ENCODE measurements around the gene SUGCT. TPM values are rescaled to one million over a fixed set of nuclear protein-coding genes. Genes with fewer than 3 reads are reported as not detected.

SUGCT gene
- total and polyA plus RNA-seq, 12 donors, result 8.4 to 96.4 (median 25.5) TPM

GRCh38 chr7:40288827-40289226 is 154.0 kb downstream of the SUGCT start:
- H3K36me3 ChIP-seq (replicated peaks in 1 of 2), result no peaks in the 10 kb centered on the region
- no peaks in the 10 kb centered on the region for H3K9me3 ChIP-seq (replicated peaks in 1 of 3)
- no peak overlapping the region for H3K27ac ChIP-seq
- no peaks in the 10 kb centered on the region for H3K27me3 ChIP-seq
- intact Hi-C loops (cut with DNase I), result no loop called here
- TF ChIP-seq CTCF (IDR thresholded peaks at IDR 0.05) (no peak), POLR2A (IDR thresholded peaks at IDR 0.05) (no peak)
- DNase-seq, result no peak
- 69 to 82% (median 76%) methylated on average over 2 of the region's 2 CpGs for WGBS, 4 donors
- H3K4me1 ChIP-seq (replicated peaks in 1 of 2), result no peaks in the 10 kb centered on the region
- H3K4me3 ChIP-seq, result no peak overlapping the region

- H3K36me3 ChIP-seq (replicated peaks in 1 of 2), result no peaks in the 10 kb centered on the region
- 49 to 64% (median 57%) methylated on average over 1 of the region's 1 CpG for WGBS, 4 donors
- TF ChIP-seq POLR2A (IDR thresholded peaks at IDR 0.05), result no peak
- no peak for TF ChIP-seq CTCF (IDR thresholded peaks at IDR 0.05)
- intact Hi-C loops (cut with DNase I), result no loop called here
- no peaks in the 10 kb centered on the region for H3K4me1 ChIP-seq (replicated peaks in 1 of 2)
- H3K9me3 ChIP-seq (replicated peaks in 1 of 3), result no peaks in the 10 kb centered on the region
- no peaks in the 10 kb centered on the region for H3K27me3 ChIP-seq
- no peak for DNase-seq
- no peak overlapping the region for H3K4me3 ChIP-seq
- H3K27ac ChIP-seq, result no peak overlapping the region
These were observed 163.0 kb downstream of the SUGCT start for GRCh38 chr7:40297741-40298311.

- H3K4me3 ChIP-seq, result no peak overlapping the region
- 57 to 98% (median 69%) methylated on average over 2 of the region's 2 CpGs for WGBS, 4 donors
- no peak for DNase-seq
- H3K9me3 ChIP-seq (replicated peaks in 1 of 3), result no peaks in the 10 kb centered on the region
- H3K36me3 ChIP-seq (replicated peaks in 1 of 2), result no peaks in the 10 kb centered on the region
- H3K4me1 ChIP-seq (replicated peaks in 1 of 2), result no peaks in the 10 kb centered on the region
- no peak overlapping the region for H3K27ac ChIP-seq
- no peak for TF ChIP-seq CTCF (IDR thresholded peaks at IDR 0.05)
- TF ChIP-seq POLR2A (IDR thresholded peaks at IDR 0.05), result no peak
- no peaks in the 10 kb centered on the region for H3K27me3 ChIP-seq
- intact Hi-C loops (cut with DNase I), result no loop called here
These were observed 163.6 kb downstream of the SUGCT start for GRCh38 chr7:40298421-40298820.

- no peaks in the 10 kb centered on the region for H3K36me3 ChIP-seq (replicated peaks in 1 of 2)
- no peaks in the 10 kb centered on the region for H3K4me1 ChIP-seq (replicated peaks in 1 of 2)
- no peak for DNase-seq
- H3K9me3 ChIP-seq (replicated peaks in 1 of 3), result no peaks in the 10 kb centered on the region
- no peaks in the 10 kb centered on the region for H3K27me3 ChIP-seq
- 72 to 77% (median 76%) methylated on average over 4 of the region's 4 CpGs for whole genome bisulfite sequencing, 4 donors
- H3K4me3 ChIP-seq, result no peak overlapping the region
- H3K27ac ChIP-seq, result no peak overlapping the region
- intact Hi-C loops (cut with DNase I), result no loop called here
- TF ChIP-seq CTCF (IDR thresholded peaks at IDR 0.05) (no peak), POLR2A (IDR thresholded peaks at IDR 0.05) (no peak)
These were observed 164.3 kb downstream of the SUGCT start for GRCh38 chr7:40299097-40299496.
